Inflammatory macrophage (primary cell): Measurements from ENCODE around the gene EDEM1.
"Not testable (repeated sequence)": the region's sequence is repeated elsewhere in the genome, so short reads cannot be mapped to it uniquely, and the experiment has no call there.

ENCODE experiments used
- DNase-seq, 2 donors: peaks; one replicate each; pipeline ENCODE4 v3.0.0-alpha.2; 2020 to 2022

Gene EDEM1

GRCh38 chr3:5238545-5238944 lies 51.0 kb downstream of the EDEM1 start:
- DNase-seq: no peak

DNA sequence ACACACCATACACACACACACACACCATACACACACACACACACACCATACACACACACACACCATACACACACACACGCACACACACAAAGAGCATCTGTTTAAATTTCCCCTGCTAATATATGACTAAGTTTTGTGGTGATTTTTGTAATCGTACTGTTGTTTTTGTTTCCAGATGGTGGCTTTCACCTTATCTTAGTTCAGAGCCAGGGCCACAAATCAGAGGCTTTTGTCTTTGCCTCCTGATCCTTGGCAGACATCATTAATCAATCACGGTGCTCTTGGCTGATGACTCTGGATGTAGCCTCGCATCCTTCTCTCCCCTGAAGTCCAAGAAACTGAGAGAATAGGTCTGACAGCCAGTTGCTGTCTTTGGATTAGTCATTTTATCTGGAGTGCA lies 52.1 kb downstream of the EDEM1 start:
- DNase-seq: no peak

DNA sequence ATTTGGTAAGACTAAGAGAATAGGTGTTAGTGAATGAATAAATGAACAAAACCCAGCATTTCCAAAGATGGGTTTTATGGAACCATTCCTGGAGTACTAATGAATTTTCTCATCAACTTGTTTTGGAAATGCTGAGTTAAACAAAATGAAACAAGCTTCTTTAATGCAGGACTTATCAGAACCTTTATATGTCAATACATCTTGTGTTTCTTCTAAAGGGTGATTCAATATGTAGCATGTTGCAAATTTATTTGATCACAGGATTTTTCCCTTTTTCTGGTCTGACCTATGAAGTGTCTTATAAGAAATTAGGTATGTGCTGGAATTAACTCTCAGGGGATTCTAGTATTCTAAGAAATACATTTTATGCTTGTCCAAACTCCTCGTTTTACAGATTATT lies 53.2 kb downstream of the EDEM1 start:
- no peak for DNase-seq

DNA sequence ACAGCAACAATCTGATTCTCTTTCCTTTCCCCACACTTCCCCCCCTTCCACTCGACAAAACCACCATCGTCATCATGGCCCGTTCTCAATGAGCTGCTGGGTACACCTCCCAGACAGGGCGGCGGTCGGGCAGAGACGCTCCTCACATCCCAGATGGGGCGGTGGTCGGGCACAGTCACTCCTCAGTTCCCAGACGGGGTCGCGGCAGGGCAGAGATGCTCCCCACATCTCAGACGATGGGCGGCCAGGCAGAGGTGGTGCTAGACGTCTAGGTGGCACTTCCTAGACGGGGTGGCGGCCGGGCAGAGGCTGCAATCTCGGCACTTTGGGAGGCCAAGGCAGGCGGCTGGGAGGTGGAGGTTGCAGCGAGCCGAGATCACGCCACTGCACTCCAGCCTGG lies 55.3 kb downstream of the EDEM1 start:
- DNase-seq: not testable (repeated sequence)

GRCh38 chr3:5245927-5246326 lies 58.4 kb downstream of the EDEM1 start:
- no peak for DNase-seq

DNA sequence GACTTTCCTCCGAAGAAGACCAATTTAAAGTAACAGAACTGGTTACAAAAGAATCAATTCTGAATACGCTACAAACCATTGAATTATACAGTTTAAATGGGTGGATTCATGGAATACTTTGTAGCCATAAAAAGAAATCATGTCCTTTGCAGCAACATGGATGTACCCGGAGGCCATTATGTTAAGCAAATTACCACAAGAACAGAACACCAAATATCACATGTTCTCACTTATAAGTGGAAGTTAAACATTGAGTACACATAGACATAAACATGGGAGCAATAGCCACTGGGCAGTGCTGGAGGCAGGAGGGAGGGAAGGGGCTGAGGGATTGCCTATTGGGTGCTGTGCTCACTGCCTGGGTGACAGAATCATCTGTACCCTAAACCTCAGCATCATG lies 61.3 kb downstream of the EDEM1 start:
- DNase-seq: no peak

GRCh38 chr3:5250467-5251195 lies 63.1 kb downstream of the EDEM1 start:
- no peak for DNase-seq

DNA sequence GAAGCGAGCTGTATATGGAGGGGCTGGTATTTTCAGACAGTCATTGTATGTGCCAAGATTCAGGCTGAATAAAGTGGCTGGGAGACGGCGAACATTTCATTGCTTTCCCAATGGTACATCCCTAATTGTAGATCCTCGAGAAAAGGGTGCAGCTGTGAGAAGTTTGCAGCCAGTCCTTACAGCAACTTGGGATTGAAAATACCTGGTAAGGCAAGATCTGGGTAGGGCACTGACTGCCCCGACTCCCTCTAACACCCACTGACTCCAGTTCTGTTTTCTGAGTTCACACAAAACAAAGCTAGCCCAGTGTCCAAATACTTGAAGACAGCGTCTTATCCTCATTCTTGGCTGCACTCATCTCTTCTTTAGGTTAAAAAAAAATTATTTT lies 63.7 kb downstream of the EDEM1 start:
- no peak for DNase-seq

DNA sequence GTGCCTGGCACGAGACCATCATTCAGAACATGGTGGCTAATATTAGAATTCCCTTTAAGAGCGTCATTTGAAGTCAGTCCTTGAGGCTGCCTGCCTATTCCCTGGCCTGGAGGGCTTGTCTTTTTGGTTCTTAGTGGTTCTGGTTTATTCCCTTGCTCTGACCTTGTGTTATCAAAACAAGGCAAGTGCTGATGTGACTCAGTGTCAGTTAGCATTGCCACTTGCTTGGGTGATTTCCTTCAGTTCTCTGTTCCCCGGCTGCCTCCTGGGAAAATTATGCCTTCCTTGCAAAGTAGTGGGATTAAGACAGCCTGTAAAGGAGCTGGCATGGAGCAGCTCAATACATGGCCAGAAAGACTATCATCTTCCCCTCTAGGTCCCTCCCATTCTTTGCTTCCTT lies 64.6 kb downstream of the EDEM1 start:
- no peak for DNase-seq

DNA sequence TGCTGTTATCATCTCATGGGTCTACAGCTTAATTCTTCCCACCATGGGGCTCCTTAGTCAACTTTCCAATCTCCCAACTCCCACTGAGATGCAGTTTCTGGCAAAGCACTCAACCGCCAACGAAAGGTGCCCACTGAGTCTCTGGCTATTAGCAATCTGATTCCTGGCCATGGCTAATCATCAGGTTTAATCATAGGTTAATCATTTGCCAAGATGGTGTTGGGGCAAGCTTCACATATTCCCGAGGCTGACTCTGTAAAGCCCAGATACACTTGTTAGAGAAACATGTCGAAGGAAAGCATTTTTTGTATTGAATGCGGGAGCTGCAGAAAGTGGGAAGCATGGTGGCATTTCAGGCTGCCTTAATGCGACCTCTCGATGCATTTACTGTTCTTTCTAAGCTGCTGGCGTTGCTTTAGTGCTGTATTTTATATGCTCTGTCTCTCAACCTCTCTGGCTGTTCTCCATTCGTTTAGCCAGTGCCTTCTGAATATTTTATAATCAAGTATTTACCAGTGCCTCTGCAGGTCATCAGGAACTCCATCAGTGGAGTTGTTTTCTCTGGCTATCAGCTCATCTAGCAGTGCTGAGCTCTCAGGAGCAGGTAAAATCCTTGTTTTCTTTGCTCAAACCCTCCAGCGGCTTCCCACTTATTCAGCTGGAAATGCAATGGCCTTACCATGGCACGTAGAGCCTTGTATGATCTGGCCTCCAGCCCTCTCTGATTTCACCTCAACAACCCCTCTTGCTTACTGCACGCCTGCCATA lies 67.0 kb downstream of the EDEM1 start:
- no peak for DNase-seq

- no peak for DNase-seq
These were observed 68.2 kb downstream of the EDEM1 start for GRCh38 chr3:5255404-5256344.

GRCh38 chr3:5258526-5258925 lies 71.0 kb downstream of the EDEM1 start:
- DNase-seq: no peak

DNA sequence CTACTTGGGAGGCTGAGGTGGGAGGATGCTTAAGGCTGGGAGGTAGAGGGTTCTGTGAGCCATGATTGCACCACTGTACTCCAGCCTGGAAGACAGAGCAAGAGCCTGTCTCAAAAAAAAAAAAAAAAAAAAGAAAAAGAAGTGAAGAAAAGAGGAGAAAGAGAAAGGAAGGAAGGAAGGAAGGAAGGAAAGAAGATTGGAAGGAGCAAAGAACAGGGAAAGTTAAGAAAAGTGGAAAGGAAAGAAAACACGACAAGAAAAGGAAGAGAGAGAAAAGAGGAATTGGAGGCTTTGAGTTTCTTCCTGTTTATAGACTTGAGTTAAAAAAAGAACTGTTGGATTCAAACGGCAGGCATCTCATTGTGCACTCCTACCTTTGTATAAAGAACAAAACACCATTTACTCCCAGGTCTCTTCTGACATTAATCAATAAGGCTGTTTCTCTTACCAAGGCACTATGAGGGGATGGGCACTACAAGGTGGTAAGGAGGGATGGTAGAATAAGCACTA lies 73.5 kb downstream of the EDEM1 start:
- peak in 1 of 2 donors; percentile 22 for DNase-seq

- no peak for DNase-seq
These were observed 75.0 kb downstream of the EDEM1 start for GRCh38 chr3:5262507-5262906.

DNA sequence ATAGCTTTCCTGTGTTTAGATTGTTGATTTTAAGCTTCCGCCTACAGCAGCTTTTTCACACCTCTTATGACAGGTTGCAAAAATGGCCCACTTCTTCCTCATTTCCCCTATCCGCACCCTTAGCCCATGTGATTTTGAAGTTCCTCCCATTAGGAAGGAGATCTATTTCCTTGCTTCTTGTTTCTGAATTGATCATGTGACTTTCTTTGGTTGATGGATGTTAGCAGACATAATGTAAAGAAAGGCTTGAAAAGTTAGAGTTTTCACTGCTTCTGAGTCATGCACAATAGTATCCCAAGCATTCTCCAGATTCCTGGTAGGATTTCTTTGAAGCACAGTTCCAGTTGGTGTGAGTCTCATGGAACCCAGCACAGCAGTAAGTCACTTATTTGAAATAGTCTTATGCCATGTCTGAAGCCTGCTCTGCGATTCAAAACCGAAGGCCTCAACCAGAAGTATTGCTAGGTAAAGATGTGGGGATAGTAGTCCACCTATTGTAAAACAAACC lies 76.6 kb downstream of the EDEM1 start:
- peak; percentile 26 to 41 for DNase-seq

DNA sequence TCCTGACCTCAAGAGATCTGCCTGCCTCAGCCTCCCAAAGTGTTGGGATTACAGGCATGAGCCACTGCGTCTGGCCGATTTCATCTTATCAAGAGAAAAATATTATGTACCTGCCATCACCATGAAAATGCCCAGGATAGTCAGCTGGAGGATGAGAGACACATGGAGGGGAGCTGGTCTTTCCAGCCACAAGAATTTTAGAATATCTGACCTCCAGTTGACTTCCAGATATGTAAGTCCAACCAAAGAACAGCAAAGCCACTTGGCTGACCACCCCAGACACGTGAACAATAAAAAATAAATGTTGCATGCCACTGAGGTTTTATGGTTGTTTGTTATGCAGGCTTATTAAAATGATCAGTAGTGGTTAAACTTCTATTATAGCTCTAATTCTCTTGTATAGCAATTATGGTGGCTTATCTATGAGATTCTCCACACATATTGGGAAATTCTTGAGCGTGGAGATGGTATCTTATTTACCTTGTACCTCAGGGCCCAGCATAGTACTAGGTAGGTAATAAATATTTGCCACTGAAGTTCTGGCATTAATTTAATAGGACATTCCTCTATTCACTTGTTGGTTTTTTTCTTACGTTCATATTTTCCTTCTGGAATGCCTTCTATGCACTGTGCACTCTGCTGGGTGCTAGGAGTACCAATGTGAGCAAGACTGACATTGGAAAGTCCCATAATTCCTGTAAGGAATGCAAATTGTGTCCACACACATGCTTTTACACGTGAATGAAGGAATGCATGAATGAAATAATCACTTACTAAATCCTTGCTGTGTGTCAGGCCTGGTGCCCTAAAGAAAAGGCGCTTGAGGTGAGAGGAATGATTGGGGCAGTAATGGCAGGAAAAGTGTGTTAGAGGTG lies 77.6 kb downstream of the EDEM1 start:
- DNase-seq: no peak

- DNase-seq: no peak
These were observed 79.7 kb downstream of the EDEM1 start for GRCh38 chr3:5267252-5267651.

- no peak for DNase-seq
These were observed 80.4 kb downstream of the EDEM1 start for GRCh38 chr3:5267889-5268288.
